HG02938 (cell line): ENCODE data around the gene TMEM170B.

Source experiments
- ATAC-seq: cut with Tn5 transposase; IDR thresholded peaks from one replicate; pipeline ENCODE4 v1.9.1; 2021; ENCODE audit warnings: mild to moderate bottlenecking, moderate library complexity; ENCODE audit not compliant: unreplicated experiment

TMEM170B gene, protein sequence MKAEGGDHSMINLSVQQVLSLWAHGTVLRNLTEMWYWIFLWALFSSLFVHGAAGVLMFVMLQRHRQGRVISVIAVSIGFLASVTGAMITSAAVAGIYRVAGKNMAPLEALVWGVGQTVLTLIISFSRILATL

DNA sequence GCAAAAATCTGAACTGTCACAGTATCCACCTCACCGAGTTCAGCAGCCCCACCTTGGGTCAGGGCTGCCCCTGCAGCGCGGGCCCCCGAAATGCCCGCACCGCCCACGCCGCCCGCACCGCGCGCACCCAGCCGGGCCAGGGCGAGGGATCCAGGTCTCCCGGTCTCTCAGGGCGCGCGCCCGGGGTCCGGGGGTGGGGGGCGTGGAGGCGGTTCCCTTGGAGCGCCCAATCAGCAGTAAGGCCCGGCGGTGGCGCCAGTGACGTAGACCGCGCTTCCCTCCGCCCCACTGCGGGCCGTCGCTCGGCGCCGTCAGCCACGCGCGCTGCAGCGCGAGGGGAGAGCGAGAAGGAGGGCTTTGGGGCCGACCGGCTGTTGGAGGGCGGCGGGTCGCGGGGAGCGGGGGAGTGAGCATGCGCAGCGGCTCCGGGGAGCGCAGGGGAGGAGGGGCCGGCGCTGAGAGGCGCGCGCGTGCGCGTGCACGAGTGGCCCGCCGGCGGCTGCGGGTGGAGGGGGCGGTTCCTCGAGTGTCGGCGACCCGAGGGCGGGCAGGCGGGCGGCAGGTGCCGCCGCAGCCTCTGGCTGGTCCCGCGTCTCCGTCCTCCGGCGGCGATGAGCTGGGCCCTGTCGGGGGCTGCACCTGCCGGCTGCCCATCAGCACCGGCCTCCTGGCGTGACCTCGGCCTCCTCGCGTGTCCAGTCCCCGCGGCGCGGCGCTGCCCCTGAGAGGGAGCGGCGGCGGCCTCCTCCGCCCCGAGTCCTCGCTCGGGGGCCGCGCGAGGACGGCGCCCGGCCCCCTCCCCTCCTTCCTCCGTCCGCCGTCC lies at the start of gene TMEM170B:
Gene TMEM170B, plus strand, starts transcription at position 521 of the 823 bp plus-strand sequence. CDS start 529 bp downstream, outside the sequence.
- peak; percentile 91 for ATAC-seq

DNA sequence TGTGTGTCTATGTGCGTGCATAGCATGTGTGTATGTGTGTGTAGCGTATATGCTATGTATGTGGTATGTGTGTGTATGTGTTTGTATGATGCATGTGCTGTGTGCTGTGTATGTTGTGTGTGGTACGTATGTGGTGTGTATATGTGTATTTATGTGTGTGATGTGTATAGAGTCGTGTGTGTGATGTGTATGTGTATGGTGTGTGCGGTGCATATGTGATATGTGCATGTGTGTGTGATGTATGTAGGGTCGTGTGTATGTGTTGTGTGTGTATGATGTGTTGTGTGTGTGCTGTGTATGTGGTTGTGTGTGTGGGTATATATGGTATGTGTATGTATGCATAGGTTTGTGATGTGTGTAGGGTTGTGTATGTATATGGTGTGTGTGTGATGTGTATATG lies 46.6 kb upstream of the TMEM170B start:
- ATAC-seq = no peak

DNA sequence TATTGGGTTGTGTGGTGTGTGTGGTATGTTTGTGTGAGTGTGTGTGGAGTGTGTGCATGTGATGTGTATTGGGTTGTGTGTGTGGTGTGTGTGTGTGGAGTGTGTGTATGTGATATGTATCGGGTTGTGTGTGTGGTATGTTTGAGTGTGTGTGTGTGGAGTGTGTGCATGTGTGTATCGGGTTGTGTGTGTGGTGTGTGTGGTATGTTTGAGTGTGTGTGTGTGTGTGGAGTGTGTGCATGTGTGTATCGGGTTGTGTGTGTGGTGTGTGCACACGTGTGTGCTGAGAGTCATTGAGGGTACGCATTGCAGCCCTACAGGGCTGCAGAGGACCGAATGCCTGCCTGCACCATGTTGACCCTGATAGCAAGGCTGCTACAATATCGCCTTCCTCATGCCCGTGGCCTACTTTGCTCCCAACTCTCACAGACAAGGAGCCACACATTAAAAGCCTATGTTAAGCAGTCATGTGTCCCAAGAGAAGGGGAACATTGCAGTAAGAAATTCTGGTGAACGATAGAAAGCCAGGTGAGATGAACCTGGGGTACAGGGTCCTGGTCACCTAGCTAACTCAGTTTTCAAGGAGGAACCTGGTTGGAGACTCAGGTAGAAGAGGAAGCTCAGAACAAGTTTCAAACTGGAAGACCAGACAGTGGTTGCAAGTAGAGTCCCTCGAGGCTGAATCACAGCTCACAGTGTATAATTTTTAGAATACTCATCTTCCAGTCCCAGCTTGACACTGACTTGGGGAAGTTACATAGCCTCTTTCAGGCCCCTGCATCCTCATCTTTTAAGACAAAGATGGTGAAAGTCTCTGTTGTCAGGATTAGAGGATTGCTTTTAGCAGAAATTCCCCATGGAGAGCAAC lies 45.7 kb upstream of the TMEM170B start:
- ATAC-seq = no peak

DNA sequence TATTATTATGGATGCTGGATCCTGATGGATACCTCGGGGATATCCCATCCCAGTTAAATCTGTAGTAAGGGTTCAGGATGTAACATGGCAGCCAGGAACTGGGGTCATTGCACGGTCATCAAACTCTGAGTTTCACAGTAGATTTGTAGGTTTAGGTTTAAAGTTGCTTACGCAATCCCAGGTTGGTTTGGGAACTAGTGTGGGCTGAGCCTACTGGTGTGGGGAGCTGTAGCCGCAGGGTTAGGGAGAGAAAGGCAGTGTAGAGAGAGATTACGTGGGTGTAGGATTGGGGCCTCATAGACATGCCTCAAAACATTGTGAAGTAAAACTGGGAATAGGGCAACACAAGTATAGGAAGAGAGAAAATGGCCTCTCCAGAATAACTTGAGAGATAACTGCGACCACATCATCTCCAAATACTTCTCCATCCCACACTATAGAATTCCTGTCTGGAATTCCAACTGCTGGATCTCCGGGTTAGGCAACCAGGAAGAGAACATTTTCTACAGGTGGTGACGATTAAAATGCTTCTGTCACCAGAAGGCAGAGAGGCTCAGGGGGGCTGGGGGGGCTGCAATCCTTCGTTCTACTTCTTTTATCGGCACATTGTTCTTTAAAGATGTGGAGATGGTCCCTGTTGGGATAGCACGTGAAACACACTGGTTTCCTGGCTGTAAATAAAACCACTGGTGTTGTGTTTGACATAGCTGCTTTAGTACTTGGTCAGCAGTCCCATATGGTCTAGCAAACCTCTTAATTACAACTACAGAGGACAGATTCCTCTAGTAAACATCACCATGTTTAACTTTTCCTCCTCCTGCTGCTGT lies 44.9 kb upstream of the TMEM170B start:
- ATAC-seq = no peak

DNA sequence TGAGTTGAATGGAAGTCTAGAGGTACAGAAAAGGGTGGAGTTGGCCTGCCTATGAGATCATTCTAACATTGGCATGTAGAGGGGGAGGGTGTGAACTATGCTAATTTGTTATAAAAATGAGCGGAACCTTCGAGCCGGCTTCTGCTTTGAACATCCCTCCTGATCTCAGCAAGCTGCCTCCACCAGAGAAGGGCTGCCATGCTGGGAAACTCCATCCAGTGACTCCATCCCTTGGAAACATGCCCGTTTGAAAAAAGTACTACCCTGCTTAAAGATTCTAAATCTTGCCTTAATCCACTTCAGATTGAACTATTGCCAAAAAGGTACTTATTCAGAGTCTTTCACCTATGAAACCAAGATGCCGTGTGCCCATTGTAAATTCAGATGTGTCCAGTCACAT lies 43.6 kb upstream of the TMEM170B start:
- ATAC-seq = no peak

DNA sequence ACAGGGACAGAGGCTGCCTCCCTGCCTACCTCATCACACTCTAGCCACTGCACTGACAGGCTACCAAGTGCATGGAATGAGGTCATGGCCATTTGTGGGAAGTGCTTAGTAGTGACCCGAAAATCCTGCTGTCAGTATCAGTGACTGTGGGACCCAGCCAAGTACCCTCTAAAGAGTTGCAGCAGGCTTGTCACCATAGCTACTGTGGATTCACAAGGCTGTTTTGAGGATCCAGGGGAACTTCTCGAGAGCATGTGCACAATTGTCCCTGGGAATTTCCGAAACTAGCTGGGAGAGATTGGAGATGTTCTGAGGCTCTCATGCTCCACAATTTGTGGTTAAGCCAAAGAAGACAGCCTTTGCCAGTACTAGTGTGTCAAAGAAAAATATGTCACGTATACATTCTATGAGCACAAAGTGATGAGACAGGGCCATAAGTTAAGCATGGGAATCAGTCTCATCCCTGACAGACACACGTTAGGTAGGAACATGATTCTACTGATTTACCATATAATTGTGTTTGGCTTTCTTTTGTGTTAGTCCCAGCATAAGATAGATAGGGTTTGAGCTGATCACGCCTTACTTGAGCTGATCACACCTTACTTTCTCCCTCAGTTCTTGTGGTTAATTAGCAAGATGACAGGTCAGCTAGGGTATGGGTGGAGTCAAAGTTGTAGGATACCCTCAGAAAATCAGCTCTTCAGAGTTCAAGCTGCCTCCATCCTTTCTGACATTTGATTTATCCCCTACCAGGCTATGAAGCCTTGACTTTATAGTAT lies 42.6 kb upstream of the TMEM170B start:
- no peak for ATAC-seq

DNA sequence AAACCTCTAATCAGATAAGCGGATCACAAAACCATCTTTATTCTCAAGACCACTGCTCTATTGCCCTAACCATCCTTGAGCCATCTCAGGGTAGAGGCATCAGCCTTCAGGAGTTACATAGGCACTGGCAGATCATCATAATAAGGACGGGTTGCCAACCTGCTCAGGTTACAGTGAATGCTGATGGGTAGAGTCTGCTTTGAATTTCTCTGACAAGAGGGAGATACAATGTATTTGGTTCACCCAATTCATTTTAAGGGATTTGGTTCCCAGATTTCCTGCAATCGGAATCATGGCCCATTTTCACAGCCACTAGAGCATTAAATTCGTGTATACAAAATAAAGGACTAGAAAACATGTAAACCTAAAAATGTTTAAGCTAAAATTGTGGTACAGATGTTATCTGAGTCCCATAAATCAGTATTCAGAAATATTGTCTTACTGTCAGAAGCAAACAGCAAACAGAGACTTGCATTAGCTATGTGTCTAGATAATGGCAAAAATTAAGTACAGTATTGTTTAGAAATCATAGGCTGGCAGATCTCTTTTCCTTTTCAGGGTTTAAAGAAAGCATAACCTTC lies 41.9 kb upstream of the TMEM170B start:
- no peak for ATAC-seq

DNA sequence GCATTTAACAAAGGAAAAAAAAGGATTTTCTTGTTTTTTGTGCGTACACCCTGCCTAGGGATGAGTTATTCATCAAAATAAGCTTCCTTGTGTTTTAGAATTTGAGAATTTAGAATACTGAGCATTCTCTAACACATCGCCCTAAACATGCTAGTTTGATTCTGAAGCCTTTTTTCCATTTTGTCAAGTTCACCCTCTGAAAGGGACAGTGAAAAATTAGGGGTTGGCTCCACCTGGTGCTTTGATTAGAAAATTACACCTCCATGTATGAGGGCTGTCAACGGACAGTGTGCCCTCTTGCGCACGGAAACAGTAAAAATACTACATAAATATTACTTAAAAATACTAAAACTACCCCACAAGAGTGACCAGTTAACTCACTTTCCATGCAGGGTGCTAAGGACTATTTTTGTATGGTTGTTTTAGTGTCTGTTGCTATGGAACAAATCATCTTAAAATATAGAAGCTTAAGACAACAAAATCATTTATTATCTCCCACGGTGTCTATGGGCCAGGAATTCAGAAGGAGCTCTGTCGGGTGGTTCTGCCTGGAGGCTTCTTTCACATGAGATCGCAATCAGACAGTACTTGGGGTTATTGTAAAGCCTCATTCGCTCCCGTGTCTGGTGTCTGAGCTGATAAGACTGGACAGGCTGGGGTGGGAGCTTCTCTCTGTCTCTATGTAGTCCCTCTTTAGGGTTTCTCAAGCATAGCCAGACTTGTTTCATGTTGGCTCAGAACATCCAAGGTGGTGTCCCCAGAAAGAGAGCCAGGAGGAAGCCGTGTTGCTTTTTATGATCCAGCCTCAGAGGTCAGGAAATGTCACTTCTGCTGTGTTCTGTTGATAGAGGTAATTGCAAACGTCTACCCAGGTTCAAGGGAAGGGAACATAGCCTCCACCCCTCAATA lies 41.1 kb upstream of the TMEM170B start:
- ATAC-seq = peak; percentile 49

DNA sequence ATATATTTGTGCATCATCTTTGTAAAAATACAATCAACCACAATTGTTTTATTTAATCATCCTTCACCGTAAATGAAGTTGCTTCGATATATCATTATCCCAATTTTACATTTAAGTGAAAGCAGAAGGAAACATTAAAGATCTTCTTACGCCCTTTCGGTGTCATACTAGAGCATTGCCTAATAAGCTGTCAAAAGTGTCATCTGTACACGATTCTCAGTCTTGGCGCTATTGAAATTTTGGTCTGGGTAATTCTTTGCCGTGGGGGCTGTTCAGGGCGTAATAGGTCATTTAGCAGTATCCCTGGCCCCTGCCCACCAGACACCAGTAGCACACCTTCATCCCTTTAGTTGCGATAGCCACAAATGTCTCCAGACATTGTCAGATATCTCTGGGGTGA lies 40.4 kb upstream of the TMEM170B start:
- ATAC-seq = no peak

DNA sequence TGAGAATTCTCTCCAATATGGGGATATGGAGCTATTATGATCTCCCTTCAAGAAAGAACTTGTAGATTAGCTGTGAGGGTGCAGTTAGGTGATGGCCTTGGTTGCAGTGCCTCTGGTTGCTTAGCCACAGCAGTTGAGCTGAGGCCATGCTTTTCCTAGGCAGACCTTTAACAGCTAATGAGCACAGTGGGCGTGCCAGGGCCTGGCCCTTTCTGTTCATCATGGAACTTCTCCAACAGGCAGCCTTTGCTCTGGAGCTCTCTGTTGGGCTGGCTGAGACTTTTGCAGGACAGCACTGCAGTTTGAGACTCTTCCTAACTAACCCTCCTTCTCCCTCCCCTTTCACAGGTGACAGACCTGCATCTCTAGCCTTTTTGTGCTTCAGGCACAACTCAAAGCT lies 39.7 kb upstream of the TMEM170B start:
- no peak for ATAC-seq

DNA sequence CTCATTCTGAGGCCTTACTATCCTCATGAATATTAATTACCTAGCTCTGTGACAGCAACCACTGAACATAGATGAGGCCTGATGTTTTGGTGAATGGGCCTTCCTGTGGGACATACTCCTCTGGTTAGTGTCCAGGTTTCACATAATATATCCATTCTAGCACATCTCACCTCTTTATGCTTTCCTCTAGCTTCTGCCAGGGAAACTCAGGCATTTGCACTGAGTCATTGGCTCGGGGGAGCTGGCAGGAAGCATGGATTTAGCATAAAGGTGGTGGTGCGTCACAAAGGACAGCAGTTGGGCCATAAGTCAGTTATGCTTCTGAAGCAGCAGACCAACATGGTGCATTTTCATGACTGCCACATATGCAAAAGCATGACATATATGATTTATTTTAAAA lies 37.5 kb upstream of the TMEM170B start:
- no peak for ATAC-seq

DNA sequence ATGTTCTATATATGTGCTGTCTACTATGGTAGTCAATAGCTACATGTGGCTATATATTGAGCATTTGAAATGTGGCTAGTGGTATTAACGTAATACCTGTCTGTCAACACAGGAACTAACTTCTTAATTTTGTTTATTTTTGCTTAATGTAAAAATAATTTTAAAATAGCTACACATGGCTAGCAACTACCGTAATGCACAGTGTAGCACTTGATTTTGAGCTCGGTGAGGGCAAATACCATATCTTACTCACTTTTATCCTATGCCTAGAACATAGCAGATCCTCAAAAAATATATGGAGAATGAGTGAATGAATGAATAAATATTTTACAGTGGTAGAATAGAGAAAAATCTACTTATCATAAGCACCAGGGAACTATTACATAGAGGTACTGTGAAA lies 28.1 kb upstream of the TMEM170B start:
- ATAC-seq = no peak

DNA sequence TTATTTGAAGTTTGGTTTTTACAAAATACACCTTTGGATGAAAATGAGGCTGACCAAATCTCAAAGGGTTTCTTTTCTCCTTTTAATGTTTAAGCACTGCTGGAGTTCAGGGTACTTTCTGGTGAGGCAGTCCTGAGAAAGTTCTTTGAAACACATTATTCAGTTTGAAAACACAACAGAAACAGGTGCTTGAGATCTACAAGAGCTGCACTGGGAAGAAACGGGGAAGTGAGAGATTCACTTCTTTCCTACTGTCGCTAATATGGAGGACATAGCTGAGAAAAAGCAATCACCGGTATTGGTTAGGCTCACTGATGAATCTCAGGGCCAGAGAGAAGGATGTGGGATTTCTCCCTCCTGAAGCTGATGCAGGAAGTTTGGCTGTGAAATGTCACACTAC lies 22.9 kb upstream of the TMEM170B start:
- peak; percentile 87 for ATAC-seq

DNA sequence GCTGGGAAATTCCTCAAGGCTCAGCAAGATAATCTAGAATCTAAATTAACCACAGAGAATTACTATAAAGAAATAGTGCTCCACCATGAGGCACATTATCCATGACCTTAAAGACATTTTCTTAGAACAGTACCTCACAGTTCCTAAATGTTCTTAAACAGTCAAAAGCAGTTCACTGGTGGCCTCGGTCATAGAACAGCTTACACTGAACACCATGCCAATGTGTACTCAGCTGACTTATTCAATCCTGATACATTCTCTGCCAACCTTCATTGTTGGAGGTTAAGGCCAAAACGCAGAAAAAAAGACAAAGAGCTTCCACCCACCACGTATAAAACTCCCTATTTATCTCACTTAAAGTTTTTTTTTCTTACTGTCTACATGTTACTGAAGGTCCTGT lies 21.8 kb upstream of the TMEM170B start:
- ATAC-seq = no peak

DNA sequence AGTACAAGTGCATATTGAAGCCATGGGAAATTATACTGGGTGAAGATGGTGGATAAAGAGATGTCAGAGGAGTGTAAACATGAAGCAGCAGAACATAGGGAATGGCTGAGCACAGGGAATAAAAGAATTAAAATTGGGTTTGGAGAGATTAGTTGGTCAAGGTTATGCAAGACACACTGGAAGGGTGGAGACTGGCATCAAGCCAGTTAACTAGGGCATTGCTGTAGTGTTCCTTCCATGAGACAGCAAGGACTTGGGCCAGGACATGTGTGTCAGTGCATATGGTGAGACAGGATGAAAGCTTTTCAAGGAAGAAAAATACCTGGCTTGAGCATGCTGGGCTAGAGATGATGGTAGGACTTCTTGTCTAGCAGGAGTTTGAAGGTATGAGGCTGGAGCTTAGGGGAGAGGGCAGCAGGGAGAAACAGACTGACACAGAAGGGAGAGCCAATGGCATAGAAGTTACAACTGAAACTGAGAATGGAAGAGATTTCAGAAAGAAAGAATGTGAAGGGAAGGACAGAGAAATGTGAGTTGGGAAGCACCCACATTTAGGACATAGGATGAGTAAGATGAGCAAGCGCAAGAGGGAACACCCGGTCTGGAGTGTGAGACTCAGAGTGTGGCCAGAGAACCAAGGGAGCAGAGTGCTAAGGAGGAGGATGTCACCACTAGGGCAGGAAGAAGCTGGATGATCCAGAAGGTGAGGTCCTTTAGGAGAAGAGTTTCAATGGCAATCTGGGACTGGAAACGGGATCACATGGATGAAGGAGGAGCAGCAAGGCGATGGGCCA lies 14.5 kb upstream of the TMEM170B start:
- ATAC-seq = no peak

DNA sequence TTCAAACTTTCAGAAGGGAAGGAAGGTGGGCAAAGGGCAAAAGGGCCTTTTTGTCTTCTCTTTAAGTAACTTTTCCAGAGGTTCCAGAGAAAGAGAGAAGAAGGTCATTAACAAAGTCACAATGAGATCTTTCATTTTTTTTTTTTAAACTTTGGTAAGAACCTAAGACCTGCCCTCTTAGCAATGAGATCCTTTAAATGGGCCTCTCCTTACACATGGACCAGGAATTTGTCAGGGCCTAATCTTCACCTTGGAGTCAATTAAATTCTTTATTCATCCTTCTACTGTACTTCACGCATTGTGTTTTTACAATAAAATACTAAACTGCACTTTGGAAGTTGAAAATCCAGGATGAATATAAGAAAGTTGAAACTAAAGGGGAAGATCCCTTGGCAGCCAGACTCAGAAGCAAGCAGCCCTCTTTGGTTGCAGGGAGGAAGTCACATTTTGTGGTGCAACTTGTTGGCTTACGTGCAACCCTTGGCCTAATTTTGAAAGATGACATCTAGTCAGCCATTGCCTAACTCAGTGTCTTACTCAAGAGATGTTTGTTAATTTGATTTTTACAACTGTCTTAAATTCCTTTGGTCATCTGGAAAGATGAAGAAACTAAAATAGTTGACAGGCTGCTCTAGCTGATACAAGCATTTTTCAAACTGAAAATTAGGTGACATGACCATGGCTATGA lies 11.9 kb upstream of the TMEM170B start:
- no peak for ATAC-seq

DNA sequence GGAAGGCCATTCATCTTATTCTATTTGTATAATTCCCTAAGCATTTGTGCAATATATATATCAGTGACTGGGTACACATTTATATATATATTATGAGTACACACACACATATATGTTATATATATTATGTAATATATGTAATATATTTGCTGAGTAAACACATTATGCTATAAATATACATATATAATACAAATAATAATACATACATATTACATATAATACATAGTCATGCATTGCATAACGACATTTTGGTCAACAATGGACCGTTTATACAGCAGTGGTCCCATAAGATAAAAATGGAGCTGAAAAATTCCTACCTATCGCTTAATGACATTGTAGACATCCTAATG lies 11.4 kb upstream of the TMEM170B start:
- no peak for ATAC-seq
